ENCODE measurements around the gene ERCC6.

ERCC6 gene

DNA sequence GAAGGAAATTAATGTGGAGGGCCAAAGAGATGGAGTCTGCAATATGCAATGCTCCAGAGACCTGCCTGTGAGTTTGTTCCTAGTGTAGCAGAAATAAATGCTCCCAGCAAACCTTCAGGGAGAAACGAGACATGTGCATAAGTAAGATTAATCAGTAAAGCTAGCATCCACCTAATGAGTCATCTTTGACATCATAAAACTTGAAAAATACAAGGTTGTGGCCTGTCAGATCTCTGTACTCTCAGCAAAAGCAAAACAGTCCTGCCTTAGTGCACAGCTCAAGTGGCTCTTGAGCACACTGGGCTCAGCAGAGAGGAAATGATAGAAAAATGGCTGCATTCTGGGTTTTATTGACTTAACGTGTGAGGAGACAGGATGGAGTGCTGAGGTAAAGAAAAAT, 32.5 kb upstream of the ERCC6 start:
- H3K27me3 ChIP-seq (ENCODE audit: low read depth, low read length): no peaks in the 10 kb centered on the region
- H3K79me2 ChIP-seq (ENCODE audit: low read length): no peaks in the 10 kb centered on the region
- no peak overlapping the region for H3K9ac ChIP-seq (ENCODE audit: low read length)
- no peak overlapping the region for H3K27ac ChIP-seq (ENCODE audit: low read length)
- no peak overlapping the region for H2AFZ ChIP-seq (ENCODE audit: low read depth, low read length)
- TF ChIP-seq, protein P1, sequence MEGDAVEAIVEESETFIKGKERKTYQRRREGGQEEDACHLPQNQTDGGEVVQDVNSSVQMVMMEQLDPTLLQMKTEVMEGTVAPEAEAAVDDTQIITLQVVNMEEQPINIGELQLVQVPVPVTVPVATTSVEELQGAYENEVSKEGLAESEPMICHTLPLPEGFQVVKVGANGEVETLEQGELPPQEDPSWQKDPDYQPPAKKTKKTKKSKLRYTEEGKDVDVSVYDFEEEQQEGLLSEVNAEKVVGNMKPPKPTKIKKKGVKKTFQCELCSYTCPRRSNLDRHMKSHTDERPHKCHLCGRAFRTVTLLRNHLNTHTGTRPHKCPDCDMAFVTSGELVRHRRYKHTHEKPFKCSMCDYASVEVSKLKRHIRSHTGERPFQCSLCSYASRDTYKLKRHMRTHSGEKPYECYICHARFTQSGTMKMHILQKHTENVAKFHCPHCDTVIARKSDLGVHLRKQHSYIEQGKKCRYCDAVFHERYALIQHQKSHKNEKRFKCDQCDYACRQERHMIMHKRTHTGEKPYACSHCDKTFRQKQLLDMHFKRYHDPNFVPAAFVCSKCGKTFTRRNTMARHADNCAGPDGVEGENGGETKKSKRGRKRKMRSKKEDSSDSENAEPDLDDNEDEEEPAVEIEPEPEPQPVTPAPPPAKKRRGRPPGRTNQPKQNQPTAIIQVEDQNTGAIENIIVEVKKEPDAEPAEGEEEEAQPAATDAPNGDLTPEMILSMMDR (IDR thresholded peaks at IDR 0.05; ENCODE audit: low read depth, low read length): no peak
- no peak for TF ChIP-seq EZH2phosphoT487 (IDR thresholded peaks at IDR 0.05; ENCODE audit: low read depth)
- H4K20me1 ChIP-seq (ENCODE audit: insufficient read depth, low read length): no peaks in the 10 kb centered on the region
- H3K4me1 ChIP-seq (ENCODE audit: low read length): no peaks in the 10 kb centered on the region
- no peak overlapping the region for H3K4me2 ChIP-seq (ENCODE audit: low read length)
- no peaks in the 10 kb centered on the region; the same call in 1 of the 2 replicates for H3K9me3 ChIP-seq (ENCODE audit: insufficient read depth, low read length)
- no peak overlapping the region for H3K4me3 ChIP-seq (ENCODE audit: low read length)
- no peaks in the 10 kb centered on the region for H3K36me3 ChIP-seq (replicated peaks; ENCODE audit: low read depth, low read length)

DNA sequence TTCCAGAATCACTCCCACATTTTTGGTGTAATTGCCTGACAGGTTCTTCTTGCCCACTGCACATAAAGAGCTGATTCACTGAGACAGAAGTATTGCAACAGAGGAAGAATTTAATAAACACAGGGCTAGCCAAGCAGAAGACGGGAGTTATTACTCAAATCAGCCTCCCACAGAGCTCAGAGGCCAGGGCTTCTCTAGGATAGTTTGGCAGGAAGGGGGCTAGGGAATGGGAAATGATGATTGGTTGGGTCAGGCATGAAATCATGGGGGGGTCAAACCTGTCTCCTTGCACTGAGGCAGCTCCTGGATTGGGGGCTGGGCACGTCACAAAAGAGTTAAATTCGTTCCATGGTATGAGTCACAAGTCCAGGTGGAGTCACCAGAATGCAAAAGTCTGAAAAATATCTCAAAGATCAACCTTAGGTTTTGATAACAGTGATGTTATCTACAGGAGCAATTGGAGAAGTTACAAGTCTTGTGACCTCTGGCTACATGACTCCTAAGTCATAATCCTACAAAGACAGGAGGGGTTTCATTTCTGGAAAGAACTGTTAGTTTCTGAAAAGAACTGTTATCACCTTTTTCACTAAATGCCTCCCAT, 30.2 kb upstream of the ERCC6 start:
- no peak overlapping the region for H3K9ac ChIP-seq (ENCODE audit: low read length)
- no peaks in the 10 kb centered on the region for H4K20me1 ChIP-seq (ENCODE audit: insufficient read depth, low read length)
- H3K79me2 ChIP-seq (ENCODE audit: low read length): no peaks in the 10 kb centered on the region
- no peaks in the 10 kb centered on the region; the same call in 1 of the 2 replicates for H3K9me3 ChIP-seq (ENCODE audit: insufficient read depth, low read length)
- no peak overlapping the region for H3K27ac ChIP-seq (ENCODE audit: low read length)
- H3K36me3 ChIP-seq (replicated peaks; ENCODE audit: low read depth, low read length): no peaks in the 10 kb centered on the region
- no peak overlapping the region for H2AFZ ChIP-seq (ENCODE audit: low read depth, low read length)
- no peak overlapping the region for H3K4me2 ChIP-seq (ENCODE audit: low read length)
- H3K4me1 ChIP-seq (ENCODE audit: low read length): peaks cover 7% of the 10 kb centered on the region
- no peak overlapping the region for H3K4me3 ChIP-seq (ENCODE audit: low read length)
- H3K27me3 ChIP-seq (ENCODE audit: low read depth, low read length): no peaks in the 10 kb centered on the region
- no peak for TF ChIP-seq EZH2phosphoT487 (IDR thresholded peaks at IDR 0.05; ENCODE audit: low read depth)
- TF ChIP-seq, protein P1 (IDR thresholded peaks at IDR 0.05; ENCODE audit: low read depth, low read length): no peak

DNA sequence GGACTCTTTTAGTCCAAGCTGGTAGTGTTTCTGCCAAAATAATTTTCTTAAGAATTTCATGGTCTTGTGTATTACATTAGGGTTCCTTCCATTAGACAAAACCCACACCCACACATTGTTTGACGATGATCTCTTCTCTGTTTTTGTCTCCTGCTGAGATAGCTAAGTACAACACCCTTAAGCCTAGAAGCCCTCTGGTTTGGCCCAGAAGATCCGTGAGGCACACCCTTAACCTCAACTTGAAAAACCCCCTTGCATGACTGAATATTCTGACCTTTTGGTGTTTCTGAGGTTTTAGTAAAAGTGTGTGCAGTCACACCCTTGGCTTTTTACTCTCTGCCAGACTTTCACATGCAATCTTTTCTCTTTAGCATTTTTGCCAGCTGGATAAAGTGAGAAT, 29.3 kb upstream of the ERCC6 start:
- TF ChIP-seq, protein P1 (IDR thresholded peaks at IDR 0.05; ENCODE audit: low read depth, low read length): no peak
- no peak for TF ChIP-seq EZH2phosphoT487 (IDR thresholded peaks at IDR 0.05; ENCODE audit: low read depth)
- H3K9me3 ChIP-seq (ENCODE audit: insufficient read depth, low read length): no peaks in the 10 kb centered on the region; the same call in 1 of the 2 replicates
- H2AFZ ChIP-seq (ENCODE audit: low read depth, low read length): no peak overlapping the region
- H3K4me3 ChIP-seq (ENCODE audit: low read length): no peak overlapping the region
- no peak overlapping the region for H3K9ac ChIP-seq (ENCODE audit: low read length)
- H3K27me3 ChIP-seq (ENCODE audit: low read depth, low read length): no peaks in the 10 kb centered on the region
- H3K79me2 ChIP-seq (ENCODE audit: low read length): no peaks in the 10 kb centered on the region
- H3K36me3 ChIP-seq (replicated peaks; ENCODE audit: low read depth, low read length): no peaks in the 10 kb centered on the region
- H3K4me2 ChIP-seq (ENCODE audit: low read length): no peak overlapping the region
- H3K4me1 ChIP-seq (ENCODE audit: low read length): peaks cover 9% of the 10 kb centered on the region
- no peak overlapping the region for H3K27ac ChIP-seq (ENCODE audit: low read length)
- no peaks in the 10 kb centered on the region for H4K20me1 ChIP-seq (ENCODE audit: insufficient read depth, low read length)

DNA sequence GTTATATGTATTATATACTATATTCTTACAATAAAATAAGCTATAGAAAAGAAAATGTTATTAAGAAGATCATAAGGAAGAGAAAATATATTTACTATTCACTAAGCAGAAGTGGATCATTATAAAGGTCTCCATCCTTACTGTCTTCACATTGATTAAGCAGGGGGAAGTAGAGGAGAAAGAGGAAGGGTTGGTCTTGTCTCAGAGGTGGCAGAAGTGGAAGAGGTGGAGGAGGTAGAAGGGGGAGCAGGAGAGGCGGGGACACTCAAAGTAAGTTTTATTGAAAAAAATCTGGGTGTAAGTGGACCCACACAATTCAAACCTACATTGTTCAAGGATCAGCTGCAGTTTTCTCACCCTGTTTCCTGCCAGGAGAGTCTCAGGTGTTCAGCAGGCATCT, 28.9 kb upstream of the ERCC6 start:
- Histone ChIP-seq H3K4me2 (ENCODE audit: low read length) (no peak overlapping the region), H3K27ac (ENCODE audit: low read length) (no peak overlapping the region), H3K9me3 (ENCODE audit: insufficient read depth, low read length) (no peaks in the 10 kb centered on the region; the same call in 1 of the 2 replicates), H2AFZ (ENCODE audit: low read depth, low read length) (no peak overlapping the region), H4K20me1 (ENCODE audit: insufficient read depth, low read length) (no peaks in the 10 kb centered on the region), H3K4me3 (ENCODE audit: low read length) (no peak overlapping the region), H3K27me3 (ENCODE audit: low read depth, low read length) (no peaks in the 10 kb centered on the region), H3K36me3 (replicated peaks; ENCODE audit: low read depth, low read length) (no peaks in the 10 kb centered on the region), H3K79me2 (ENCODE audit: low read length) (no peaks in the 10 kb centered on the region), H3K9ac (ENCODE audit: low read length) (no peak overlapping the region), H3K4me1 (ENCODE audit: low read length) (peaks cover 9% of the 10 kb centered on the region)
- TF ChIP-seq, protein P1 (IDR thresholded peaks at IDR 0.05; ENCODE audit: low read depth, low read length): no peak
- no peak for TF ChIP-seq EZH2phosphoT487 (IDR thresholded peaks at IDR 0.05; ENCODE audit: low read depth)

All from OCI-LY3 (cell line).